Omental fat pad (tissue), 4 donors: ENCODE measurements around the gene SIGLEC1. TPM values are rescaled to one million over a fixed set of nuclear protein-coding genes. Genes with fewer than 3 reads are reported as not detected.

Experiments
- ATAC-seq: fragments of 150-250 bp; one replicate; pipeline ENCODE4 v1.9.1; 2016; ENCODE audit warnings: mild to moderate bottlenecking, moderate library complexity; ENCODE audit not compliant: low FRiP score
- DNase-seq: peaks from one replicate; pipeline ENCODE4 v3.0.0-alpha.2; 2019; ENCODE audit warnings: low spot score
- CTCF ChIP-seq, 3 donors: fragments of 450-650 bp; IDR thresholded peaks; one replicate each; pipeline ENCODE4 v1.5.1; 2016 to 2017; ENCODE audit warnings: antibody characterized with exemption in 3 of 3, mild to moderate bottlenecking in 3 of 3, moderate library complexity in 2 of 3
- total RNA-seq, 4 donors: library from RNA; depleted of rRNA; stranded (reverse); fragments of >200 nt; gene quantifications; one replicate each; pipeline ENCODE4 v1.1.0, GENCODE V29; 2016

Gene SIGLEC1
- total RNA-seq, 4 donors from 2014 or later: 14.2 to 57.5 (median 27.5) TPM

- DNase-seq: no peak
- ATAC-seq: no peak
- TF ChIP-seq CTCF (IDR thresholded peaks at IDR 0.05): no peak
Measured at GRCh38 chr20:3689978-3690377, 22.4 kb downstream of the SIGLEC1 start.

- no peak for TF ChIP-seq CTCF (IDR thresholded peaks at IDR 0.05)
- no peak for DNase-seq
- peak; percentile 57 for ATAC-seq
Measured at GRCh38 chr20:3687655-3688054, 24.7 kb downstream of the SIGLEC1 start.

GRCh38 chr20:3686867-3687321, 25.5 kb downstream of the SIGLEC1 start:
- DNase-seq (peak; percentile 56), ATAC-seq (peak; percentile 91)
- TF ChIP-seq CTCF (IDR thresholded peaks at IDR 0.05): no peak

GRCh38 chr20:3686421-3686820, 26.0 kb downstream of the SIGLEC1 start:
- TF ChIP-seq CTCF (IDR thresholded peaks at IDR 0.05): no peak
- no peak for DNase-seq
- ATAC-seq: no peak

GRCh38 chr20:3685341-3685740, 27.1 kb downstream of the SIGLEC1 start:
- TF ChIP-seq CTCF (IDR thresholded peaks at IDR 0.05): no peak
- ATAC-seq (no peak), DNase-seq (no peak)

- TF ChIP-seq CTCF (IDR thresholded peaks at IDR 0.05): no peak
- DNase-seq: no peak
- ATAC-seq: peak; percentile 29
Measured at GRCh38 chr20:3681931-3682781, 30.2 kb downstream of the SIGLEC1 start, which contains the start of gene ADAM33. TSS of gene ADAM33 (minus strand) at chr20:3682010. CDS start at chr20:3682004, 6 bp downstream.
